Liver (tissue), 3 donors: ENCODE measurements around the gene FAM53B.

Source experiments
- TAF1 ChIP-seq: conservative IDR thresholded peaks from 2 replicates; pipeline ENCODE4 v1.6.1; 2016; ENCODE audit warnings: antibody characterized with exemption, mild to moderate bottlenecking
- YY1 ChIP-seq: IDR thresholded peaks from 2 replicates; pipeline ENCODE4 v1.6.1; 2016; ENCODE audit warnings: antibody characterized with exemption, mild to moderate bottlenecking
- TF ChIP-seq, protein P1 (sequence below): fragments of 150-350 bp; IDR thresholded peaks from 2 replicates; pipeline ENCODE4 v1.5.1; 2017; ENCODE audit warnings: improper control_type of control experiment, low read depth, low read length; ENCODE audit not compliant: missing input control
- TF ChIP-seq, protein P2 (sequence below): IDR thresholded peaks from 2 replicates; pipeline ENCODE4 v1.6.1; 2016; ENCODE audit warnings: antibody characterized with exemption, mild to moderate bottlenecking
- donor health status: healthy.
- donor health status: healthy.

DNA sequence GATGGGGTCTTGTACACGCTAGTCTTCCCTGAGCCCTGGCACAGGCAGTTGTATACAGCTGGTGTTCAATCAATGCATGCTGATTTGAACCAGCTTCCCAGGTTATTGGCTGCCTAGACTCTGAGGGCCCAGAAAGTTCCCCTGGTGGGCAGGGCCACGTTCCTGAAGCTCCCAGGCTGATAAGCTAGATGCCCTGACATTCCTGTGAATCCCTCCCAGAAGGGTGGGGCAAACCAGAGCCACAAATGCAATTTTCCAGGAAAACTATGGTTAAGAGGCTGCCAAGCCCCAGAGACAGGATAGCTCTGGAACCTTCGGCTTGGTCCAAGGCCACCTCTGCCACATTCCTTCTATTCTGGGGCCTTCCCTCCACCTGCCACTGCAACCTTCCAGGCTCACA is 78.2 kb downstream of the FAM53B start:
- TF ChIP-seq, protein P1, sequence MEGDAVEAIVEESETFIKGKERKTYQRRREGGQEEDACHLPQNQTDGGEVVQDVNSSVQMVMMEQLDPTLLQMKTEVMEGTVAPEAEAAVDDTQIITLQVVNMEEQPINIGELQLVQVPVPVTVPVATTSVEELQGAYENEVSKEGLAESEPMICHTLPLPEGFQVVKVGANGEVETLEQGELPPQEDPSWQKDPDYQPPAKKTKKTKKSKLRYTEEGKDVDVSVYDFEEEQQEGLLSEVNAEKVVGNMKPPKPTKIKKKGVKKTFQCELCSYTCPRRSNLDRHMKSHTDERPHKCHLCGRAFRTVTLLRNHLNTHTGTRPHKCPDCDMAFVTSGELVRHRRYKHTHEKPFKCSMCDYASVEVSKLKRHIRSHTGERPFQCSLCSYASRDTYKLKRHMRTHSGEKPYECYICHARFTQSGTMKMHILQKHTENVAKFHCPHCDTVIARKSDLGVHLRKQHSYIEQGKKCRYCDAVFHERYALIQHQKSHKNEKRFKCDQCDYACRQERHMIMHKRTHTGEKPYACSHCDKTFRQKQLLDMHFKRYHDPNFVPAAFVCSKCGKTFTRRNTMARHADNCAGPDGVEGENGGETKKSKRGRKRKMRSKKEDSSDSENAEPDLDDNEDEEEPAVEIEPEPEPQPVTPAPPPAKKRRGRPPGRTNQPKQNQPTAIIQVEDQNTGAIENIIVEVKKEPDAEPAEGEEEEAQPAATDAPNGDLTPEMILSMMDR = no peak
- TF ChIP-seq, protein P2, sequence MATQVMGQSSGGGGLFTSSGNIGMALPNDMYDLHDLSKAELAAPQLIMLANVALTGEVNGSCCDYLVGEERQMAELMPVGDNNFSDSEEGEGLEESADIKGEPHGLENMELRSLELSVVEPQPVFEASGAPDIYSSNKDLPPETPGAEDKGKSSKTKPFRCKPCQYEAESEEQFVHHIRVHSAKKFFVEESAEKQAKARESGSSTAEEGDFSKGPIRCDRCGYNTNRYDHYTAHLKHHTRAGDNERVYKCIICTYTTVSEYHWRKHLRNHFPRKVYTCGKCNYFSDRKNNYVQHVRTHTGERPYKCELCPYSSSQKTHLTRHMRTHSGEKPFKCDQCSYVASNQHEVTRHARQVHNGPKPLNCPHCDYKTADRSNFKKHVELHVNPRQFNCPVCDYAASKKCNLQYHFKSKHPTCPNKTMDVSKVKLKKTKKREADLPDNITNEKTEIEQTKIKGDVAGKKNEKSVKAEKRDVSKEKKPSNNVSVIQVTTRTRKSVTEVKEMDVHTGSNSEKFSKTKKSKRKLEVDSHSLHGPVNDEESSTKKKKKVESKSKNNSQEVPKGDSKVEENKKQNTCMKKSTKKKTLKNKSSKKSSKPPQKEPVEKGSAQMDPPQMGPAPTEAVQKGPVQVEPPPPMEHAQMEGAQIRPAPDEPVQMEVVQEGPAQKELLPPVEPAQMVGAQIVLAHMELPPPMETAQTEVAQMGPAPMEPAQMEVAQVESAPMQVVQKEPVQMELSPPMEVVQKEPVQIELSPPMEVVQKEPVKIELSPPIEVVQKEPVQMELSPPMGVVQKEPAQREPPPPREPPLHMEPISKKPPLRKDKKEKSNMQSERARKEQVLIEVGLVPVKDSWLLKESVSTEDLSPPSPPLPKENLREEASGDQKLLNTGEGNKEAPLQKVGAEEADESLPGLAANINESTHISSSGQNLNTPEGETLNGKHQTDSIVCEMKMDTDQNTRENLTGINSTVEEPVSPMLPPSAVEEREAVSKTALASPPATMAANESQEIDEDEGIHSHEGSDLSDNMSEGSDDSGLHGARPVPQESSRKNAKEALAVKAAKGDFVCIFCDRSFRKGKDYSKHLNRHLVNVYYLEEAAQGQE = no peak
- no peak for TF ChIP-seq YY1
- no peak for TF ChIP-seq TAF1
